MM.1S (cell line): ENCODE results near the gene FOS.
"Not testable (repeated sequence)": the region's sequence is repeated elsewhere in the genome, so short reads cannot be mapped to it uniquely, and the experiment has no call there.

Experiments
- DNase-seq: peaks from one replicate; pipeline ENCODE4 v3.0.0-alpha.2; 2015
- H2AFZ ChIP-seq: fragments of 300-600 bp; sonication (generic); 2 replicates; pipeline ENCODE4 v1.6.0; 2016; ENCODE audit warnings: antibody characterized with exemption, low read length
- H3F3A ChIP-seq: fragments of 300-600 bp; sonication (generic); 2 replicates; pipeline ENCODE4 v1.6.1; 2016; ENCODE audit warnings: mild to moderate bottlenecking, antibody characterized with exemption, low read length, moderate library complexity, mixed read lengths; ENCODE audit not compliant: insufficient read depth
- H3K27ac ChIP-seq: fragments of 300-600 bp; sonication (generic); 2 replicates; pipeline ENCODE4 v1.5.1; 2016; ENCODE audit warnings: mild to moderate bottlenecking, low read length
- H3K27me3 ChIP-seq: fragments of 300-600 bp; sonication (generic); replicated peaks from 2 replicates; pipeline ENCODE4 v1.6.0; 2016; ENCODE audit warnings: low read length; ENCODE audit not compliant: insufficient read depth
- H3K36me3 ChIP-seq: fragments of 300-600 bp; sonication (generic); replicated peaks from 2 replicates; pipeline ENCODE4 v1.6.1; 2016; ENCODE audit warnings: mild to moderate bottlenecking, low read length, mixed read lengths; ENCODE audit not compliant: insufficient read depth
- H3K4me1 ChIP-seq: fragments of 300-600 bp; sonication (generic); 2 replicates; pipeline ENCODE4 v1.6.1; 2016; ENCODE audit warnings: low read length, mixed read lengths
- H3K4me2 ChIP-seq: fragments of 300-600 bp; sonication (generic); 2 replicates; pipeline ENCODE4 v1.6.0; 2016; ENCODE audit warnings: low read depth, low read length
- H3K4me3 ChIP-seq: fragments of 300-600 bp; sonication (generic); 2 replicates; pipeline ENCODE4 v1.5.1; 2016; ENCODE audit warnings: low read length, mixed read lengths
- H3K79me2 ChIP-seq: fragments of 300-600 bp; sonication (generic); 2 replicates; pipeline ENCODE4 v1.6.1; 2016; ENCODE audit warnings: mixed run types, low read length, mixed read lengths
- H3K9ac ChIP-seq: fragments of 300-600 bp; sonication (generic); 2 replicates; pipeline ENCODE4 v1.6.1; 2016; ENCODE audit warnings: low read length, mixed read lengths
- H3K9me2 ChIP-seq: fragments of 300-600 bp; sonication (generic); replicated peaks from 2 replicates; pipeline ENCODE4 v1.6.1; 2016; ENCODE audit warnings: mild to moderate bottlenecking, low read length, mixed read lengths; ENCODE audit not compliant: insufficient read depth
- H3K9me3 ChIP-seq: fragments of 300-600 bp; sonication (generic); replicated peaks from 2 replicates; pipeline ENCODE4 v1.6.1; 2016; ENCODE audit warnings: mild to moderate bottlenecking, low read length, mixed read lengths; ENCODE audit not compliant: insufficient read depth
- H4K20me1 ChIP-seq: fragments of 300-600 bp; sonication (generic); 2 replicates; pipeline ENCODE4 v1.6.1; 2016; ENCODE audit warnings: mild to moderate bottlenecking, low read length, moderate library complexity, mixed read lengths; ENCODE audit not compliant: insufficient read depth
- CTCF ChIP-seq: fragments of 300-600 bp; sonication (generic); IDR thresholded peaks from 2 replicates; pipeline ENCODE4 v1.5.1; 2016; ENCODE audit warnings: antibody characterized with exemption, low read length, mixed read lengths
- EZH2 ChIP-seq: fragments of 300-600 bp; sonication (generic); optimal IDR thresholded peaks from 2 replicates; pipeline ENCODE3; 2017; ENCODE audit warnings: low read depth, mild to moderate bottlenecking, antibody characterized with exemption, low read length, mixed read lengths
- EZH2phosphoT487 ChIP-seq: fragments of 300-600 bp; sonication (generic); IDR thresholded peaks from 2 replicates; pipeline ENCODE4 v1.6.1; 2018; ENCODE audit warnings: antibody characterized with exemption, low read length

FOS gene

GRCh38 chr14:75282170-75282554 lies 3.5 kb downstream of the FOS start:
- H3K27me3 ChIP-seq = no peaks in the 10 kb centered on the region

GRCh38 chr14:75282555-75283161 lies 4.0 kb downstream of the FOS start:
- H3K36me3 ChIP-seq, H4K20me1 ChIP-seq, H3K4me2 ChIP-seq, H3K9ac ChIP-seq, H3K4me1 ChIP-seq, H3K27me3 ChIP-seq, H3K9me3 ChIP-seq, H3K4me3 ChIP-seq, H3K79me2 ChIP-seq, H3K9me2 ChIP-seq, H2AFZ ChIP-seq, H3K27ac ChIP-seq, DNase-seq, H3F3A ChIP-seq: not testable (repeated sequence)

More at GRCh38 chr14:75282170-75282554, 3.5 kb downstream of the FOS start:
- Histone ChIP-seq H3F3A (0 out of 2 replicates have a peak, but pooled peaks cover 6% of the 10 kb centered on the region), H3K36me3 (no peaks in the 10 kb centered on the region), H3K27ac (no peak overlapping the region), H3K79me2 (no peaks in the 10 kb centered on the region), H4K20me1 (no peaks in the 10 kb centered on the region), H3K9ac (no peak overlapping the region), H3K4me2 (no peak overlapping the region), H3K9me2 (no peaks in the 10 kb centered on the region), H3K4me3 (no peak overlapping the region), H3K9me3 (no peaks in the 10 kb centered on the region), H2AFZ (no peak overlapping the region), H3K4me1 (no peaks in the 10 kb centered on the region)
- no peak for DNase-seq
- TF ChIP-seq EZH2 (no peak), EZH2phosphoT487 (no peak), CTCF (no peak)

- H3K36me3 ChIP-seq = no peaks in the 10 kb centered on the region
- H3K27me3 ChIP-seq = no peaks in the 10 kb centered on the region
- DNase-seq = no peak
- TF ChIP-seq EZH2 (no peak), EZH2phosphoT487 (no peak), CTCF (no peak; the same call in 1 of the 2 replicates)
- no peak overlapping the region for H2AFZ ChIP-seq
- H3K4me3 ChIP-seq = no peak overlapping the region
- H3K27ac ChIP-seq = no peak overlapping the region
- H3K9me2 ChIP-seq = no peaks in the 10 kb centered on the region
- no peaks in the 10 kb centered on the region for H3K4me1 ChIP-seq
- H3K4me2 ChIP-seq = no peak overlapping the region
- no peaks in the 10 kb centered on the region for H3F3A ChIP-seq
- no peaks in the 10 kb centered on the region for H3K9me3 ChIP-seq
- no peak overlapping the region for H3K9ac ChIP-seq
- H3K79me2 ChIP-seq = no peaks in the 10 kb centered on the region
- H4K20me1 ChIP-seq = no peaks in the 10 kb centered on the region
These were observed 4.7 kb downstream of the FOS start for GRCh38 chr14:75283162-75283832.

GRCh38 chr14:75283833-75284563 lies 5.4 kb downstream of the FOS start:
- Histone ChIP-seq H2AFZ (no peak overlapping the region), H3K27me3 (no peaks in the 10 kb centered on the region), H3K4me1 (no peaks in the 10 kb centered on the region), H3K27ac (no peak overlapping the region), H3F3A (no peaks in the 10 kb centered on the region), H3K79me2 (no peaks in the 10 kb centered on the region), H3K9ac (no peak overlapping the region), H3K36me3 (no peaks in the 10 kb centered on the region), H3K9me3 (no peaks in the 10 kb centered on the region), H3K9me2 (no peaks in the 10 kb centered on the region), H4K20me1 (no peaks in the 10 kb centered on the region), H3K4me2 (no peak overlapping the region), H3K4me3 (no peak overlapping the region)
- DNase-seq = no peak
- TF ChIP-seq EZH2phosphoT487 (no peak), CTCF (no peak), EZH2 (no peak)
